Endothelial cell of umbilical vein (primary cell): ENCODE results near the gene CDC42EP4. TPM values are rescaled to one million over a fixed set of nuclear protein-coding genes. Genes with fewer than 3 reads are reported as not detected.
"Not testable (repeated sequence)": the region's sequence is repeated elsewhere in the genome, so short reads cannot be mapped to it uniquely, and the experiment has no call there.

Experiments used
- BruUV-seq: library from RNA; stranded (reverse); fragments of 400-500 nt; replicated peaks from 2 replicates; lab custom pipeline; 2021; lab: Mats Ljungman, UMichigan
- CTCF ChIA-PET: fragments of 300-600, 350-600 bp; sonication (Branson Sonifier 250); formaldehyde crosslinking; loops from one replicate; lab custom pipeline; 2021; ENCODE audit warnings: antibody characterized with exemption, inconsistent platforms; lab: Charles Lee
- POLR2A ChIA-PET: fragments of 300-600, 350-600 bp; sonication (Branson Sonifier 250); formaldehyde crosslinking; loops from one replicate; lab custom pipeline; 2021; ENCODE audit warnings: antibody characterized with exemption, inconsistent platforms; lab: Charles Lee
- DNase-seq: peaks from one replicate; pipeline ENCODE4 v3.0.0-alpha.2; 2011; ENCODE audit warnings: low read depth, low spot score
- FAIRE-seq: peaks from 2 replicates; lab custom pipeline; 2011; peaks lifted over from hg19 to GRCh38; lab: Jason Lieb, UNC
- H2AFZ ChIP-seq: 2 replicates; pipeline ENCODE4 v1.6.0; 2012; ENCODE audit warnings: low read depth, low read length, control low read depth, inconsistent platforms
- H3K27ac ChIP-seq: 2 replicates; pipeline ENCODE4 v1.5.1; 2011; ENCODE audit warnings: low read depth, mild to moderate bottlenecking, control low read depth, low read length, moderate library complexity; ENCODE audit not compliant: insufficient read depth
- H3K27me3 ChIP-seq, 2 experiments: 2 replicates each; pipeline versions ENCODE4 v1.6.0 to v1.6.1; 2011; ENCODE audit warnings: low read length in 2 of 2, mixed read lengths in 1 of 2; ENCODE audit not compliant: control insufficient read depth in 2 of 2, insufficient read depth in 2 of 2
- H3K36me3 ChIP-seq, 2 experiments: 2 replicates in 1 of 2; 3 replicates in 1 of 2; pipeline ENCODE4 v1.5.1; 2011; ENCODE audit warnings: low read length in 2 of 2, mild to moderate bottlenecking in 1 of 2, moderate library complexity in 1 of 2; ENCODE audit not compliant: control insufficient read depth in 2 of 2, insufficient read depth in 2 of 2; ENCODE audit errors: extremely low read depth in 1 of 2
- H3K4me1 ChIP-seq: 3 replicates; pipeline ENCODE4 v1.5.1; 2011; ENCODE audit warnings: mild to moderate bottlenecking, low read length; ENCODE audit not compliant: control insufficient read depth, insufficient read depth; ENCODE audit errors: extremely low read depth
- H3K4me2 ChIP-seq: 2 replicates; pipeline ENCODE4 v1.6.1; 2011; ENCODE audit warnings: low read length, control low read depth, mixed read lengths; ENCODE audit not compliant: insufficient read depth
- H3K4me3 ChIP-seq, 3 experiments: fragments of 200-600 bp in 1 of 3; sonication (generic), shearing (Covaris generic) in 1 of 3; replicated peaks in 1 of 3; 2 replicates each; pipeline ENCODE4 v1.5.1; 2011 to 2016; ENCODE audit warnings: control low read depth in 3 of 3, low read length in 3 of 3, mild to moderate bottlenecking in 2 of 3, inconsistent platforms in 1 of 3, low read depth in 1 of 3, moderate library complexity in 1 of 3; ENCODE audit not compliant: insufficient read depth in 1 of 3
- H3K79me2 ChIP-seq: 2 replicates; pipeline ENCODE4 v1.6.0; 2012; ENCODE audit warnings: low read length, inconsistent platforms; ENCODE audit not compliant: control insufficient read depth, insufficient read depth
- H3K9ac ChIP-seq: replicated peaks from 2 replicates; pipeline ENCODE3; 2011; ENCODE audit warnings: low read length, control low read depth; ENCODE audit not compliant: insufficient read depth; ENCODE audit errors: extremely low read depth
- H3K9me1 ChIP-seq: replicated peaks from 3 replicates; pipeline ENCODE4 v1.6.0; 2011; ENCODE audit warnings: mild to moderate bottlenecking, low read length; ENCODE audit not compliant: control insufficient read depth, insufficient read depth; ENCODE audit errors: extremely low read depth
- H3K9me3 ChIP-seq: replicated peaks from 2 replicates; pipeline ENCODE4 v1.5.1; 2012; ENCODE audit warnings: low read length, inconsistent platforms; ENCODE audit not compliant: control insufficient read depth, insufficient read depth
- H4K20me1 ChIP-seq: replicated peaks from 2 replicates; pipeline ENCODE3; 2011; ENCODE audit warnings: mild to moderate bottlenecking, low read length; ENCODE audit not compliant: control insufficient read depth, insufficient read depth; ENCODE audit errors: extremely low read depth
- CTCF ChIP-seq, 2 donors: IDR thresholded peaks; 1 replicate in 1 of 2; 2 replicates in 1 of 2; pipeline ENCODE4 v1.5.1; 2011; ENCODE audit warnings: low read length in 2 of 2, mild to moderate bottlenecking in 2 of 2, moderate library complexity in 2 of 2, control low read depth in 1 of 2, inconsistent platforms in 1 of 2, low read depth in 1 of 2; ENCODE audit not compliant: insufficient read depth in 1 of 2; ENCODE audit errors: extremely low read depth in 1 of 2
- EZH2 ChIP-seq: IDR thresholded peaks from 2 replicates; pipeline ENCODE4 v1.6.1; 2012; ENCODE audit warnings: borderline replicate concordance, low read depth, mild to moderate bottlenecking, moderate library complexity, low read length, inconsistent platforms; ENCODE audit not compliant: severe bottlenecking
- FOS ChIP-seq: IDR thresholded peaks from 2 replicates; pipeline ENCODE4 v1.6.1; 2011; ENCODE audit warnings: mild to moderate bottlenecking, low read length, moderate library complexity, borderline replicate concordance; ENCODE audit not compliant: insufficient read depth
- GATA2 ChIP-seq: IDR thresholded peaks from 2 replicates; pipeline ENCODE4 v1.7.0; 2011; ENCODE audit warnings: low read depth, mild to moderate bottlenecking, moderate library complexity, mixed read lengths, low read length; ENCODE audit not compliant: insufficient read length, insufficient read depth
- JUN ChIP-seq: IDR thresholded peaks from 2 replicates; pipeline ENCODE4 v1.6.1; 2011; ENCODE audit warnings: borderline replicate concordance, low read depth; ENCODE audit not compliant: insufficient read length, insufficient read depth
- MAX ChIP-seq: IDR thresholded peaks from 2 replicates; pipeline ENCODE4 v1.6.1; 2011; ENCODE audit not compliant: insufficient read depth, insufficient read length
- MYC ChIP-seq: IDR thresholded peaks from one replicate; pipeline ENCODE4 v1.6.1; 2011; ENCODE audit warnings: mild to moderate bottlenecking, low read depth, low read length
- POLR2A ChIP-seq: IDR thresholded peaks from 2 replicates; pipeline ENCODE4 v1.6.1; 2012; ENCODE audit warnings: low read depth, mild to moderate bottlenecking, control low read depth, low read length
- POLR2AphosphoS5 ChIP-seq: IDR thresholded peaks from 2 replicates; pipeline ENCODE4 v1.6.1; 2012; ENCODE audit warnings: low read depth, mild to moderate bottlenecking, control low read depth, low read length, moderate library complexity; ENCODE audit not compliant: insufficient read depth
- dilution Hi-C: fragments of 300-500 bp; cut with MboI; formaldehyde crosslinking; loops from one replicate; pipeline ENCODE4 v1.15.0; 2019; ENCODE audit warnings: low sequenced_read_pairs; ENCODE audit not compliant: extremely low pct_ligation_motif_present
- intact Hi-C: fragments of 100-400 bp; cut with micrococcal nuclease; formaldehyde crosslinking; loops from one replicate; pipeline ENCODE4 v1.10.0; 2022
- polyA plus RNA-seq, 4 experiments: library from polyadenylated mRNA; depleted of rRNA in 3 of 4; stranded (reverse) in 3 of 4; unstranded in 1 of 4; fragments of >200 nt; gene quantifications; 2 replicates each; pipeline versions ENCODE4 v1.2.1 to v1.2.3, GENCODE V29; 2011 to 2012; ENCODE audit warnings: missing spikeins in 1 of 4
- total RNA-seq: library from RNA; stranded (reverse); gene quantifications from 2 replicates; pipeline ENCODE4 v1.2.3, GENCODE V29; 2021

Gene CDC42EP4
- total and polyA plus RNA-seq, 2 donors (not counting 3 experiments of a cell fraction or from before 2014, with no cell fraction given), result 11.4 to 19.6 TPM

GRCh38 chr17:73334771-73335513, 23.1 kb upstream of the CDC42EP4 start:
- POLR2A ChIA-PET, result no interaction called here
- DNase-seq, result no peak

GRCh38 chr17:73333445-73333844, 21.6 kb upstream of the CDC42EP4 start:
- dilution Hi-C loops, result not testable (repeated sequence)

More at GRCh38 chr17:73334771-73335513, 23.1 kb upstream of the CDC42EP4 start:
- no peaks in the 10 kb centered on the region for H3K27me3 ChIP-seq
- intact Hi-C loops (no loop called here), dilution Hi-C loops (no loop called here)
- no peak overlapping the region for H3K4me2 ChIP-seq
- no peaks in the 10 kb centered on the region for H3K79me2 ChIP-seq
- H3K4me3 ChIP-seq, result no peak overlapping the region
- no peak overlapping the region for H3K27ac ChIP-seq
- H4K20me1 ChIP-seq, result no peaks in the 10 kb centered on the region
- no TSS peak for BruUV-seq
- H3K4me1 ChIP-seq, result no peaks in the 10 kb centered on the region
- H3K9me1 ChIP-seq, result no peaks in the 10 kb centered on the region
- CTCF ChIA-PET, result no interaction called here
- no peaks in the 10 kb centered on the region for H3K9me3 ChIP-seq
- FAIRE-seq, result no peak
- no peaks in the 10 kb centered on the region for H3K36me3 ChIP-seq
- TF ChIP-seq GATA2 (no peak), CTCF (IDR thresholded peaks at IDR 0.05; ENCODE audit: extremely low read depth in 1 of 2, insufficient read depth in 1 of 2, low read depth in 1 of 2, low read length in 2 of 2) (no peak), POLR2A (no peak), MYC (no peak), JUN (no peak), MAX (no peak), EZH2 (no peak), FOS (no peak), POLR2AphosphoS5 (no peak)
- H3K9ac ChIP-seq, result no peak overlapping the region
- H2AFZ ChIP-seq, result no peak overlapping the region

More at GRCh38 chr17:73333445-73333844, 21.6 kb upstream of the CDC42EP4 start:
- H3K36me3 ChIP-seq, BruUV-seq, H3K4me2 ChIP-seq, H3K27me3 ChIP-seq, intact Hi-C loops, H2AFZ ChIP-seq, DNase-seq, H3K4me3 ChIP-seq, H3K4me1 ChIP-seq, H3K27ac ChIP-seq, H3K9me1 ChIP-seq, H3K9me3 ChIP-seq, FAIRE-seq, POLR2A ChIA-PET, H3K79me2 ChIP-seq, H4K20me1 ChIP-seq, H3K9ac ChIP-seq: not testable (repeated sequence)
- CTCF ChIA-PET, result interaction anchor here (0.7 to 1.5 kb wide), 2 partner anchors 10 to 14 kb away, joined by 3 read pairs; no protein-coding TSS in a partner anchor
